ENCODE results near the gene OR51E2.
A peak's percentile ranks its signal among the peaks of the same experiment; 100 is the strongest.

OR51E2 gene

DNA sequence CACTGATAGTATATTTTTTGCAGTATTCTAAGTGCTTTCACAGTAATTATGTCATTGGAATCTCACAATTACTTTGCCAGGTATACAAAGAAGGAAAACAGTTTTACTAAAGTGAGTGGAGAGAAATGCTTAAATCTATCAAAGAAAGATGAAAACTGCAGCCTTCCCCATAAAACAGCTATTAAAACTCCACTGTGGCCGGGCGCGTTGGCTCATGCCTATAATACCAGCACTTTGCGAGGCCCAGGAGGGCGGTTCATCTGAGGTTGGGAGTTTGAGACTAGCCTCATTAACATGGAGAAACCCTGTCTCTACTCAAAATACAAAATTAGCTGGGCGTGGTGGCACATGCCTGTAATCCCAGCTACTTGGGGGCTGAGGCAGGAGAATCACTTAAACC lies 34.8 kb downstream of the OR51E2 start:
- DNase-seq: no peak

DNA sequence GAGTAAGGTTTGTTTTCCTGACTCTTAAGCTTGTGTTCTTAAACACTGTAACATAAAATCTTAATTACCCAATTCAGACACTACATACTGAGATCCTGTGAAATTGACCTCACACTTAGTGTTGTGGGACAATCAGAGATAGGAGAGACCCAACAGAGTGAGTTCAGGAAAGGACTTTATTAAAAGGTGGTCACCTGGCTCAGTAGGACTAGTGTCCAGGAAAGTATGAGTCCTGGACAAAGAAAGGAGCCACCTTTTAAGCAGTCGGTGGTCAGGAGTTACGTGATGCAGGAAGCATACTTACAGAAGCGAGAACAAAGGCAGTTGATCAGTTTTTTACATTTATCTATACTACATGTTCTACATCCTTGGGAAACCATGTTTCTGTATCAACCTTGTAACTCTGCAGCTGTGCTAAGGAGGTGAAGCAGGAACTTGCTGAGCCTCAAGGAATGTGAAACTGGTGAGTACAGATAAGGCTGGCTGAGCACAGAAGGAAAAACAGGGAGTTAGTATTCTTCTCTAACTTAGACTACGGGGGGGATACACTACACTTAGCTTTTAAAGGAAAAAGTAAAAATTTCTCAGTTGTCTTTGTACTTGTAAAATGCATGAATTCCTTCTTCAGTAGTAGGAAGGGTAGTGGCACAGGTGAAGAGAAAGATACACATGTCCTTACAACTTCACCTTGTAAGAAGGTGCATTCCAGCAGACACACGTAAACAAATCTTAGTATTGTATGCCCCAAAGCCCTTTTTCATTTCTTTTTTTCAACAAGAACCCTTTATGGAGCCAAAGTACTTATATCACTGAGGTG lies 38.8 kb downstream of the OR51E2 start:
- no peak for DNase-seq

- DNase-seq: no peak
These were observed 42.9 kb downstream of the OR51E2 start for GRCh38 chr11:4654635-4655369.

DNA sequence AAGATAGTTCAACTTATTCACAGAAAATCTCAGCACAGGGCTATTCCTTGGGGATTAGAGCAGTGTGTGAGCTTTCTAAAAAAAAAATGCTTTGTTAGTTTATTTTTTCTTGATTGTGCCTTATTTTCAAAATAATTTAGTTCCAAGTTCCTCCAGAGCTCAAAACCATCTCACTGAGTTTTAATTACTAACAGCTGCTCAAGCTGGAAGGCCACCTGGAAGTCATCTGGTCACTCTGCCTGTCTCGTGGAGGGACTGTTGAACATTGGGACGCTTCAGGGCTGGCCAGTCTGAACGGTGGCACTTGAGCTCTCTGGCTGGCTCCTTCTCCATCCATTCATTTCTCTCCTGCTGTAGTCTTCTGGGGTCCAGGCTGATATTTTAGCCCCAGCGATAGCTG lies 49.9 kb downstream of the OR51E2 start:
- no peak for DNase-seq

DNA sequence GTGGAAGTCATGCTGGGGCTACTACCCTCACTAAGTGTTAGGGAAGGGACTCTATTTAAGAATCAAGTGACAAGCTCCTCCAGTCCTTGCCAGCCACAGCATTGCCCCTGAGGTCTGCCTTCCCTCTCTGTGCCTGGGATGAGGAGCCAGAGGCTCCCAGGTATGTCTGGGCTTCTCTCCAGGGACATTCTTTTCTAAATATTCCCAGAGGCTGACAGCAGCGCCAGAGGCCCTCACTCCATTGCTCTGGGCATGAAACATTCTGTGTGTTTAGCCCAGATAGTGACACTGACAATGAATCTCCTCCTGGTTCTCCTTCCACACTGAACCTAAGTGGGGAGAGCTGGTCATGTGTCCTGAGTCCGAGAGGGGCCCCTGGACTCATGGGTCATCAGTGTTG lies 51.7 kb downstream of the OR51E2 start:
- no peak for DNase-seq

DNA sequence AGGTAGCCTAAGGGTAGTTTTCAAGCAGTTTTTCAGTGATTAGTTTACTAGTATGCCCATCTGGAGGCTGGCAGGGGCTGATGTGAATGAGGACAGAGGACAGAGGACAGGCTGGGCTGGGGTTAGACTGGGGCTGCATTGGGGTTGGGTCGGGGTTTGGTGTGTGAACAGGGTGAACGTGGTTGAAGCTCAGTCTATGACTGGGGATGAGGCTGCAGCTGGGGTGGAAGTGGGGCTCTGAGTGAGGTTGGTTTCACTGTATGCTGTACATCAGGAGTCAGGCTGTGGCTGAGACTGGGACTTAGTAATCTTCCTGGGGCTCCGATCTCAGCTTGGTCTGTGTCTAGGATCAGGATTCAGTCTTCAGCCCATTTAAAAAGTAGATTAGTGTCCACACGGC lies 53.4 kb downstream of the OR51E2 start:
- no peak for DNase-seq

GRCh38 chr11:4643682-4644081 lies 54.0 kb downstream of the OR51E2 start, which contains the start of gene OR51E1:
OR51E1 (plus strand) TSS chr11:4643982; CDS start chr11:4652527, 8,545 bp downstream.
- DNase-seq: no peak

GRCh38 chr11:4643076-4643475 lies 54.6 kb downstream of the OR51E2 start:
- no peak for DNase-seq

DNA sequence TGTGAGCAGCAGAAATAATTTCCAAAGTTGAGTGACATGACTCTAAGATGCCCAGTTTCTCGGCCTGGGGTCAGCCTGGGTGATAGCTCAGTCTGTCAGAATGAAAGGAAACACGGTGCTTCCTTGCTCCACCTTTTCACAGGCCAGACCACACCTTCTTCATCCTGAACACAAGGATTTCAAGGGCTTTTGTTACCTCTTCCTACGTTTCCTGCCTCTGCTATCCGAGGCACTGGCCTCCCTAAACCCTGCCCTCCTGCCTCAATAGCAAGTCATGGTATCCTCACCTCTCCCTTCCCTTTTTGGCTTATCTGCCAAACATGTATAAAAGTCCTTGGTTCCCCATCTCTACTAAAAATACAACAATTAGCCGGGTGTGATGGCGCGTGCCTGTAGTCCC lies 55.6 kb downstream of the OR51E2 start:
- no peak for DNase-seq

- DNase-seq: no peak
These were observed 56.2 kb downstream of the OR51E2 start for GRCh38 chr11:4641501-4641900.

DNA sequence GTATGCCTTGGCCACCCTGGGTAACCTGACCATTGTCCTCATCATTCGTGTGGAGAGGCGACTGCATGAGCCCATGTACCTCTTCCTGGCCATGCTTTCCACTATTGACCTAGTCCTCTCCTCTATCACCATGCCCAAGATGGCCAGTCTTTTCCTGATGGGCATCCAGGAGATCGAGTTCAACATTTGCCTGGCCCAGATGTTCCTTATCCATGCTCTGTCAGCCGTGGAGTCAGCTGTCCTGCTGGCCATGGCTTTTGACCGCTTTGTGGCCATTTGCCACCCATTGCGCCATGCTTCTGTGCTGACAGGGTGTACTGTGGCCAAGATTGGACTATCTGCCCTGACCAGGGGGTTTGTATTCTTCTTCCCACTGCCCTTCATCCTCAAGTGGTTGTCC lies 57.7 kb downstream of the OR51E2 start:
- DNase-seq: no peak

- no peak for DNase-seq
These were observed 60.0 kb downstream of the OR51E2 start for GRCh38 chr11:4637662-4638047.

DNA sequence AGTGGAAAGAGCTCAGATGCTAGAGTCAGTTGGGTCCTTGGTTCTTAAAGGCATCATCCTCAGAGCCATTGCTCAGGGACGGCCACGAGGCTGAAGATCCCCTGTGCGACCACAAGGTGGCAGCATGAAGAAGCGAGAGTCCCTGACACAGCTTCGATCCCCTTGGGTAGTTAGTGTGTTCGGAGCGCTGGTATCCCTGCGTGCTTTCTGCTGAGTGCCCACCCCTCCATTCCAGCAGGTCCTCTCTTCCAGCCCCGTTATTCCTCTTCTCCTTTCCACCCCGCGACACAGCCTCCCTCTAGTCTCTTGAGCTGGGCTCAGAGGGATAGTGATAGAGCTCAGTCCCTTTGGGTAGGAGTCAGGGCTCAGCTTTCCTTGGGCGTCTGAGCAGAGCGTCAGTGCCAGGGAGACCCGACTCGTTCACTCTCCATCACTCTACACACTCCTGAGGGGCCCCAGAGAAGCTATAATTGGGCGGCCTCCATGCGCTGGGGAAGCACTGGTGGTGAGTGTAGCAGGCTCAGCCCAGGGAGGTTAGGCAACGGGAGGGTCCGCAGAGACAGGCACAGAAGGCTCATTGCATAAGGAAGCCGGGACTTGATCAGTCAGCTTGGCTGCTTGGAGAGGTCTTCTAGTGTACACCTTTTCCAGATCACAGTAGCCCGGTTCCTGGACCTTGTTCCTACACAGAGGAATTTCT lies 60.5 kb downstream of the OR51E2 start, which contains the start of gene OR51D1:
OR51D1 (plus strand) TSS at position 516 of the 700 bp plus-strand sequence. CDS start 2,314 bp downstream, outside the sequence.
- DNase-seq: peak; percentile 57 to 77 (median 74)

GRCh38 chr11:4636136-4636535 lies 61.5 kb downstream of the OR51E2 start:
- no peak for DNase-seq
